ENCODE results near the gene TMCO6.

TMCO6 gene

GRCh38 chr5:140672455-140673186 is 33.4 kb downstream of the TMCO6 start:
- in situ Hi-C loops (cut with MboI; ENCODE audit: low sequenced_read_pairs) = no loop called here

DNA sequence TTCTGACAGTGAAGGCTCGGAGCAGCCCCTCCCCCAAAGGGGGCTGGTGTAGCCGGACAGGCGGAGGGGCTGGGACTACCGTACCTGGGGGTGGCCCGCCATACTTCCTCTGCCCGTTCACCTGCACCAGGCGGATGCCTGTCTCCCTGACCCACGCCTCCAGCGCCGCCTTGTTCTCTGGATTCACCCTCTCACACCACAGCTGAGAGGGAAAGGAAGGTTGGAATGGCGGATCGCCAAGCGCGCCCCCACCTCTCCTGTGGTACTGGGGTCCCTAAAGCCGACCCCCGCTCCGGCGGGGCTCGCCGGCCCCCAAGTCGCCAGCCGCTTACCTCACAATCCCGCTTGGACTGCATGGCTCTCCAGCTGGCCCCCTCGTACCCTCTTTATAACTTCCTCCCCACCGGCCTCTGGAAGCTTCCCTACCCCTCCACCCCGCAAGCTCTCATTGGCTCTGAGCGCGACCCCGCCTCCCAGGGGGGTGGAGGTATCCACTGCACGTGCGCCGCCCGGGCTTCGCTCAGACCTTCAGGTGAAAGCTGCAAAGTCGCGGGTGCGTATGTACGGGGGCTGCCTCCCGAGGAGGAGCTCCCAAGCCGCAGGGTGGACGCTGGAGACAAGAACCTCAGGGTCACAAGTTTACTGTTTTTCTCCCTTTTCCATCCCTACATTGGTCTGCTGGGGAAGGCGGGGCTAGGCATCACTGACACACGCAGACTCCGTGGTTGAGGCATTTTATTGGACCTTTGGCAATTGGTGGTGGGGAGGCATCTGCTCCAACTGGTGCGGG is 34.1 kb downstream of the TMCO6 start, which contains the start of gene DND1:
TSS of gene DND1 (minus strand) at position 390 of the 790 bp plus-strand sequence. CDS start at position 356, 34 bp downstream.
- in situ Hi-C loops (cut with MboI; ENCODE audit: low sequenced_read_pairs) = no loop called here

DNA sequence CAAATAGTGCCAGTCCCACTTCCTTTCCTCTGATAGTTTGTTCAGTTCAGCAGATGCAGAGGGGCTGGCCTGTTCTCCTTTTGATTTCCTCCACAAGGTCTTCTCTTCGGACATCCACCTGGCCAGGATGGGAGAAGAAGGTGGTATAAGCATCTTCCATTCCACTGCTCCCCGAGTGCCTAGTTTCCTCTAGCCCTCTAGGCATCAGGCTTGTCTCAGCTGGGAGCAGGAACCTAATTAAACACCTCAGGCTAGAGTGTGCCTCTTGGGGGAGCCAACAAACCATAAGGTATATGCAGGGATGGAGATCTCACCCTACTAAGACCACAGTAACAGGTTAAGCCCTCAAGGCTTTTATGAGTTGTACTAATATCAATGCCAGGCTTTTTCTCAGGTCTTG is 35.0 kb downstream of the TMCO6 start:
- in situ Hi-C loops (cut with MboI; ENCODE audit: low sequenced_read_pairs) = no loop called here

- in situ Hi-C loops (cut with MboI; ENCODE audit: low sequenced_read_pairs) = loop anchor here (25.0 kb wide), 1 partner anchor 938 kb away; the partner anchor contains the start of gene DIAPH1
Measured at GRCh38 chr5:140674629-140675028, 35.4 kb downstream of the TMCO6 start.

DNA sequence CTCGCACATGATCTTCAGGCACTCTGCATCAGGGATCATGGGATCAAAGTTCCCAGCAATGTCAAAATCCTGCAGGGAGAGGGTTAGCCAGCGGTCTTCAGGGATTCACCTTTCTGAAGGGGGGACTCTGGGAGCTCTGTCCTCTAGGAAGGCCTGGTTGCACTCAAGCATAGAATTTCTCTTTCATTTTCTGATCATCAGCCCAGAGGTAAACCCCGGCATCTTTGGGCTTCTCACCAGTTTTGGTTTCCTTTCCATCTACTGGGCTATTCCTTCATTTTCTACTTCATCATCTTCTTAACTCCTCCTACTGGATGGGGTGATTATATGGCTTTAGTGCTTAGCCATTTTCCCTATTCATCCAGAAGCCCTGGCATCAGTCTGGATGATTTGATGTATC is 38.7 kb downstream of the TMCO6 start:
- in situ Hi-C loops (cut with MboI; ENCODE audit: low sequenced_read_pairs) = loop anchor here (25.0 kb wide), 1 partner anchor 934 kb away; the partner anchor contains the start of gene DIAPH1

GRCh38 chr5:140678993-140679392 is 39.7 kb downstream of the TMCO6 start:
- in situ Hi-C loops (cut with MboI; ENCODE audit: low sequenced_read_pairs) = loop anchor here (25.0 kb wide), 1 partner anchor 933 kb away; the partner anchor contains the start of gene DIAPH1

DNA sequence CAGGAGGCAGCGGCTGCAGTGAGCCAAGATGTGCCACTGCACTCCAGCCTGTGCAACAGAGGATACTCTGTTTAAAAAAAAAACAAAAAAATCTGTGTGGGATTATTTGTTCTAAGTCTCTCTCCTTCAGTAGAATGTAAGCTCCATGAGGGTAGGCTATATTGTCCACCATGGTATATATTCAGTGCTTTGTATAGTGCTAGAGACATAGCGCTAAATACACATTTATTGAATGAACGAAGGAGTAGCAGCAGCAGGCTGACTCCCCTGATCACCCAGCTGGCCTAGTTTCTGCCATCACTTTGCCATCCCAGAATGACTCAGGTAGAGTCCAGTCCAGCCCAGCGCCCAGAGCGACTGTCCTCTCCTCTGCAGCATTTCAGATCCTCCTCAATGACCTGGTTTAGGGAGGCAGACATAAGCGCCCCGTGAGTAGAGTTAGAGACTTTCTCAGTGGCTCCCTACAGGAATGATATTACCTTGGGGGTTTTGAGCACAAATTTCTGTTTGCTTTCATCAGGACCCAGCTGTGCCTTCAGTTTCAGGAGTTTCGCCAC is 51.2 kb downstream of the TMCO6 start:
- in situ Hi-C loops (cut with MboI; ENCODE audit: low sequenced_read_pairs) = loop anchor here (25.0 kb wide), 1 partner anchor 922 kb away; the partner anchor contains the start of gene DIAPH1

DNA sequence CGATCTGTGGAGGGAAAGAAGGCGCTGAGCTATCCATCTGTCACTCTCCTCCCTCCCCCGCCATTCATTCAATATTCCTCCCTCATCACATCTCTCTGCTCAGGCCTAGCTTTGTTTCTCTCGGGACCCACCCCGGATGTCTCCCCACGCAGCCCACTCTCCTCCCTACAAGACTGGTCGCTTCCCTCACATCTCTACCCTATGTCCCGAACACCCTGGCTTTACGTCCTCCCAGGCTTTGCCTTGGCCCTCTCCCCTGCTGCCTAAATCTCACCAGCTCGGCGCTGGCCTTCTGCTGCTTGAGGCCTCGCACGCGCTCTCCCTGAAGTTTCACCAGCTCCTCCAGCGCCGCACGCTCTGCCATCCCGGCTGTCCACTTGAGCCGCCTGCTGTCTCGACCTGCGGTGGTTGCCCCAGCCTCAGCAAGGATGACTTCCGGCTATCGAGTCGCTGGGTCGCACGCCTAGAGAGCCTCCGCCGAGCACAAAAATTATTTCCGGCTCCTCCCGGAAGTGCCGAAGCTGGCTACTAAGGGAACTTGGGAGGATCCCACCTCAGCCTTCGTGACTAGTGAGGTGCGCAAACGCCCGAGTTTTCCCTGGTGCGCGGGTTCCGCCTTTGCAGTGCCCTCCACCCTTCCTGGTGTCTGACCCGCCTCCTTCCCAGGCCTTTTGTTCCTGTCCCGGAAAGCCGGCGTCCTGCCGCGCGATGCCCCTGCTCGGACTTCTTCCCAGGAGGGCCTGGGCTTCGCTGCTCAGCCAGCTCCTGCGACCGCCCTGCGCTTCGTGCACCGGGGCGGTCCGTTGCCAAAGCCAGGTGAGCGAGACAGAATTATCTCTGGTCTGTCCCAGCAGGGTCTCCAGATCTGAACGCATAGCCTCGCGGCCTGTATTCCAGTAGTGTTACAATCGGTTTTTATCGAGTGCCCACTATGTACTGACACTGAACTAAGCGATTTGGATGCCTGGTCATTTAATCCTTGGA is 52.0 kb downstream of the TMCO6 start, which contains the start of the genes HARS1 and HARS2:
TSS of gene HARS1 (minus strand) at position 430 of the 984 bp plus-strand sequence. CDS start at position 364, 66 bp downstream.
TSS of gene HARS2 (plus strand) at position 515 of the 984 bp plus-strand sequence. CDS start at position 709, 194 bp downstream.
- in situ Hi-C loops (cut with MboI; ENCODE audit: low sequenced_read_pairs) = loop anchor here (25.0 kb wide), 1 partner anchor 921 kb away; the partner anchor contains the start of gene DIAPH1

DNA sequence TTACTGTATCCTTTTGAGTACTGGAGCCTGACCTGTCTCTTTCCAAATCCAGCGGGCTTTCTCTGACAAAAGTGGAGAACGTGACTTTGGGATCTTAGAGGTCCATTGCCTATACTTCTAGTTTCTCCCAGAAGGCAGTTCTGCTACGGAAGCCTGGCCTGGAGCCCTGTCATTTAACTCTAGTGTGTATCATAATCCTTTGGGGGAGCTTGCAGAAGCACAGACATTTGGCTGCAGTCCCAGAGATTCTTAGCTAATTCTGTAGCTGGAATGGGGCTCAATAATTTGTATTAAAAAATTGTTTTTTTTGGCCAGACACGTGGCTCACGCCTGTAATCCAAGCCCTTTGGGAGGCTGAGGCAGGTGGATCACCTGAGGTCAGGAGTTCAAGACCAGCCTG is 55.0 kb downstream of the TMCO6 start:
- in situ Hi-C loops (cut with MboI; ENCODE audit: low sequenced_read_pairs) = loop anchor here (25.0 kb wide), 1 partner anchor 918 kb away; the partner anchor contains the start of gene DIAPH1

Measured in HL-60/S4 (cell line).